Kidney (tissue), 14 donors: ENCODE results near the gene SPA17. TPM values are rescaled to one million over a fixed set of nuclear protein-coding genes. Genes with fewer than 3 reads are reported as not detected.

Source experiments
- DNase-seq, 5 donors: peaks; one replicate each; pipeline ENCODE4 v3.0.0-alpha.2; 2013 to 2020
- FAIRE-seq: peaks from 2 replicates; lab custom pipeline; 2012; peaks lifted over from hg19 to GRCh38; lab: Jason Lieb, UNC
- H3K27ac ChIP-seq, 2 donors: one replicate each; pipeline ENCODE4 v1.7.0; 2013; ENCODE audit warnings: low read depth in 2 of 2, low read length in 2 of 2, inconsistent platforms in 1 of 2
- H3K27me3 ChIP-seq: one replicate; pipeline ENCODE4 v1.7.1; 2013; ENCODE audit warnings: low read length, inconsistent platforms; ENCODE audit not compliant: control insufficient read depth, insufficient read depth
- H3K36me3 ChIP-seq, 3 donors: one replicate each; pipeline versions ENCODE4 v1.7.0 to v1.7.1; 2013; ENCODE audit warnings: low read length in 3 of 3, control low read depth in 1 of 3, inconsistent platforms in 1 of 3; ENCODE audit not compliant: insufficient read depth in 3 of 3, control insufficient read depth in 2 of 3
- H3K4me1 ChIP-seq, 3 donors: one replicate each; pipeline versions ENCODE4 v1.7.0 to v1.7.1; 2013; ENCODE audit warnings: low read length in 3 of 3, inconsistent platforms in 1 of 3, low read depth in 1 of 3; ENCODE audit not compliant: control insufficient read depth in 2 of 3, insufficient read depth in 2 of 3
- H3K4me3 ChIP-seq, 3 donors: one replicate each; pipeline versions ENCODE4 v1.7.0 to v1.8.1; 2013; ENCODE audit warnings: low read length in 3 of 3, control low read depth in 1 of 3, inconsistent platforms in 1 of 3
- H3K9ac ChIP-seq, 3 donors: one replicate each; pipeline versions ENCODE4 v1.7.0 to v1.7.1; 2013; ENCODE audit warnings: low read length in 3 of 3, control low read depth in 1 of 3, inconsistent platforms in 1 of 3
- H3K9me3 ChIP-seq, 3 donors: one replicate each; pipeline versions ENCODE4 v1.7.0 to v1.7.1; 2013; ENCODE audit warnings: low read length in 3 of 3, control low read depth in 1 of 3, inconsistent platforms in 1 of 3; ENCODE audit not compliant: control insufficient read depth in 2 of 3, insufficient read depth in 1 of 3
- intact Hi-C: fragments of 100-400 bp; cut with DNase I; formaldehyde crosslinking; loops from one replicate; pipeline ENCODE4 v1.11.1; 2022
- polyA plus RNA-seq: library from polyadenylated mRNA; stranded (reverse); fragments of 350-450 nt; fragmentation: Illumina TruSeq; extraction: RNeasy Lipid Tissue Mini Kit (QIAGEN cat#74804); gene quantifications from one replicate; pipeline ENCODE4 v1.2.3, GENCODE V29; 2014; ENCODE audit warnings: low read depth, low replicate concordance; ENCODE audit not compliant: insufficient read depth
- total RNA-seq: library from RNA; stranded (reverse); fragmentation: NEBNext Ultra II Directional; extraction: Animal tissue kit (Norgen Biotek cat#: 25700); gene quantifications from one replicate; pipeline ENCODE4 v1.2.1, GENCODE V29; 2021
- TF ChIP-seq, protein P1 (sequence below): IDR thresholded peaks from 3 replicates; pipeline ENCODE4 v1.5.1; 2012; ENCODE audit warnings: mild to moderate bottlenecking, moderate library complexity, borderline replicate concordance; ENCODE audit not compliant: insufficient read depth; ENCODE audit errors: extremely low read depth
- donor health status: control.
- donor health status: control.
- donor health status: control.
- donor health status: control.
- donor health status: control.
- donor health status: DM: yes; HTN: yes; CAD: no.
- donor health status: Normal renal cell carcinoma (clear cell type).

SPA17 gene
- total and polyA plus RNA-seq, 2 donors from 2014 or later, result 10.7 to 23.7 TPM

DNA sequence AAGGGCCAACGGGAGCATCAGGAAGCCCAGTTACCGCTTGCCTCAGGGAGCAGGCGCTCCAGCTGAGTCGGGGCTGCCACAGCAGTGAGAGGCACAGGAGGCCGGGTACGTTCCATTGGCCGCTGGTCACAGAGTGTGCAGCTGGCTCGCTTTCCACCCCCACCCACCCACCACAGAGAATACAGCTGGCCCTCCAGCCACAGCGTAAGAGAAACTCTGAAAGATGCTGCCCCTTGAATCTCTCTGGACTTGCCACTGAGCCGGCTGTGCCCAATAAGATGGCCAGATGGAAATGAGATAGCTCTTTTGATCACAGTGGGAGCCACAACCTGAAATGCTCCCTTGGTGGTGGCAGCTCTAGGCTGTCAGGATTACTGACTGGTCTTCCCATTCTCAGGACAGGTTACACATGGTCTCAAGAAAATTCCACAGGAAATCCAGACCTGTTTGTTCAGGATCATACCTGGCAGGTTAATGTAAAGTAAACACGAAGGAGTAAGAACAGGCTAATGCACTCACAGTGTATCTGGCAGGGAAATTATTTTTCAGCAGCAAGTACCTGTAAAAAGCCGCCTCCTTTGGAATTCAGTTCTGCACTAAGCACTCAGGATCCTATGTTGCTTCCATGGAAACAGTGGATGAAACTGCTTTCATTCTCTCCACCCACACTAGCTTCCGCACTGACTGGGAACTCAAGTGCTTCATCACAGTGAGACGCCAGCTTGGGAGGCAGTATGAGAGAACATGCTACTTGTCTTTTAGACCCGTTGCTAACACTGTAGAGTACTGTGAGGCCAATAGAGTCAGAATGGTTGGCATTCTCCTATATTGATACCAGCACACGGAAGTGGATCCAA is 16.7 kb upstream of the SPA17 start:
- H3K4me3 ChIP-seq, result no peak overlapping the region

DNA sequence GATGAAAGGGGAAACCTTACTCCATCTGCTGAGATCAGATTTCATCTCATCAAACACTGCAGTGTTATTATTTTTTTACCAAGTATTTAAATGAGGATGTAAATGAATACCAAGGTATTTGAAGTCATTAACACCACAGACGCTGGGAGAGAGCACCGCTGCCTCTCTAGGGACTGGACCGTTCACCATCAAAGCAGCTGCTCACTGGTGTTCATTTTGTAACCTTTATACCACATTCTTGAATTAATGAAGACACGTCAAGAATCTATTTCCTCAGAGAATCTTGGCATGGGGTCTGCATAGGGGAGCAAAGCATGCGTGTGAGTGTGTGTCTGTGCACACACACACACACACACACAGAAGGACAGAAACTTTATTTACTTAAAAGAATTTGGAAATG is 15.8 kb upstream of the SPA17 start:
- H3K4me3 ChIP-seq, result no peak overlapping the region
- H3K9ac ChIP-seq, result no peak overlapping the region
- DNase-seq, result peak in 3 of 5 donors; percentile 17 to 18 (median 17)
- FAIRE-seq, result no peak
- H3K9me3 ChIP-seq, result no peaks in the 10 kb centered on the region
- TF ChIP-seq, protein P1, sequence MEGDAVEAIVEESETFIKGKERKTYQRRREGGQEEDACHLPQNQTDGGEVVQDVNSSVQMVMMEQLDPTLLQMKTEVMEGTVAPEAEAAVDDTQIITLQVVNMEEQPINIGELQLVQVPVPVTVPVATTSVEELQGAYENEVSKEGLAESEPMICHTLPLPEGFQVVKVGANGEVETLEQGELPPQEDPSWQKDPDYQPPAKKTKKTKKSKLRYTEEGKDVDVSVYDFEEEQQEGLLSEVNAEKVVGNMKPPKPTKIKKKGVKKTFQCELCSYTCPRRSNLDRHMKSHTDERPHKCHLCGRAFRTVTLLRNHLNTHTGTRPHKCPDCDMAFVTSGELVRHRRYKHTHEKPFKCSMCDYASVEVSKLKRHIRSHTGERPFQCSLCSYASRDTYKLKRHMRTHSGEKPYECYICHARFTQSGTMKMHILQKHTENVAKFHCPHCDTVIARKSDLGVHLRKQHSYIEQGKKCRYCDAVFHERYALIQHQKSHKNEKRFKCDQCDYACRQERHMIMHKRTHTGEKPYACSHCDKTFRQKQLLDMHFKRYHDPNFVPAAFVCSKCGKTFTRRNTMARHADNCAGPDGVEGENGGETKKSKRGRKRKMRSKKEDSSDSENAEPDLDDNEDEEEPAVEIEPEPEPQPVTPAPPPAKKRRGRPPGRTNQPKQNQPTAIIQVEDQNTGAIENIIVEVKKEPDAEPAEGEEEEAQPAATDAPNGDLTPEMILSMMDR, result no peak
- intact Hi-C loops, result no loop called here
- peaks cover 0 to 11% (median 3%) of the 10 kb centered on the region in 3 donors for H3K36me3 ChIP-seq
- no peak overlapping the region for H3K27ac ChIP-seq
- H3K27me3 ChIP-seq, result no peaks in the 10 kb centered on the region
- H3K4me1 ChIP-seq, result no peaks in the 10 kb centered on the region

More for the DNA sequence above, 16.7 kb upstream of the SPA17 start:
- FAIRE-seq (no peak), DNase-seq (peak in 4 of 5 donors; percentile 46 to 74 (median 60))
- Histone ChIP-seq H3K27ac (no peak overlapping the region), H3K36me3 (peaks cover 0 to 14% (median 5%) of the 10 kb centered on the region in 3 donors), H3K27me3 (no peaks in the 10 kb centered on the region), H3K9me3 (no peaks in the 10 kb centered on the region), H3K9ac (no peak overlapping the region), H3K4me1 (no peaks in the 10 kb centered on the region)
- intact Hi-C loops, result no loop called here
- TF ChIP-seq, protein P1, result no peak

DNA sequence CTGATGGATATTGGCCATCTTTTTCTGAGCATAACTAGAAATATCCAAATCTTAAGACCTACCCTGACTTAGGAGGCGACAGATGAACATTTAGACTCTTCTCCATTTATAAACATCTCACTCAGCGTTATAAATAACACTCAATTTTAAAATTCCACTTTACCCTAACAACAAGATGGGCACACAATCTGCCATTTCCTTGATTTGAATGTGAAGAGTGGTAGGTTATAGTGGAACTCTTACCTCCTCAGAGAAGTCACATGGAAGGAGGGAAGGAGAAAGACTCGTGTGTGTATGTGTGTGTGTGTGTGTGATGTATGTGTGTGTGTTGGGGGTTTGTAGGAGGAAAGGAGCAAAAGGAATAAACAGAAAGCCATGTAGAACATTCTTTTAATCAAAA is 15.2 kb upstream of the SPA17 start:
- H3K9ac ChIP-seq, result no peak overlapping the region
- H3K4me1 ChIP-seq, result no peaks in the 10 kb centered on the region
- intact Hi-C loops, result no loop called here
- no peak overlapping the region for H3K27ac ChIP-seq
- H3K36me3 ChIP-seq, result peaks cover 0 to 5% (median 3%) of the 10 kb centered on the region in 3 donors
- no peaks in the 10 kb centered on the region for H3K27me3 ChIP-seq
- no peak overlapping the region for H3K4me3 ChIP-seq
- H3K9me3 ChIP-seq, result no peaks in the 10 kb centered on the region
- FAIRE-seq (no peak), DNase-seq (no peak)
- TF ChIP-seq, protein P1, result no peak
